ENCODE results near the gene NUP35.
"Not testable (repeated sequence)": the region's sequence is repeated elsewhere in the genome, so short reads cannot be mapped to it uniquely, and the experiment has no call there.

The NUP35 gene

GRCh38 chr2:183149489-183149888, 25.2 kb downstream of the NUP35 start:
- DNase-seq = no peak

DNA sequence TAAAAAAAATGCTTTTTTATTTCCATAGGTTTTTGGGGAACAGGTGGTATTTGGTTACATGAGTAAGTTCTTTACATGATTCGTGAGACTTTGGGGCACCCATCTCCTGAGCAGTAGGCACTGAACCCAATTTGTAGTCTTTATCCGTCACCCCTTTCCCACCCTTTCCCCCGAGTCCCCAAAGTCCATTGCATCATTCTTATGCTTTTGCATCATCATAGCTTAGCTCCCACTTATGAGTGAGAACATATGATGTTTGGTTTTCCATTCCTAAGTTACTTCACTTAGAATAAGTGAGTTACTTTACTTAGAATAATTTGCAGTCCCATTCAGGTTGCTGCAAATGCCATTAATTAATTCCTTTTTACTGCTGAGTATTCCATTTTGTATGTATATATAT, 28.0 kb downstream of the NUP35 start:
- DNase-seq = not testable (repeated sequence)

- DNase-seq = no peak
These were observed 29.7 kb downstream of the NUP35 start for GRCh38 chr2:183153967-183154366.

GRCh38 chr2:183154772-183155171, 30.5 kb downstream of the NUP35 start:
- not testable (repeated sequence) for DNase-seq

- no peak for DNase-seq
These were observed 32.9 kb downstream of the NUP35 start for GRCh38 chr2:183157131-183157530.

DNA sequence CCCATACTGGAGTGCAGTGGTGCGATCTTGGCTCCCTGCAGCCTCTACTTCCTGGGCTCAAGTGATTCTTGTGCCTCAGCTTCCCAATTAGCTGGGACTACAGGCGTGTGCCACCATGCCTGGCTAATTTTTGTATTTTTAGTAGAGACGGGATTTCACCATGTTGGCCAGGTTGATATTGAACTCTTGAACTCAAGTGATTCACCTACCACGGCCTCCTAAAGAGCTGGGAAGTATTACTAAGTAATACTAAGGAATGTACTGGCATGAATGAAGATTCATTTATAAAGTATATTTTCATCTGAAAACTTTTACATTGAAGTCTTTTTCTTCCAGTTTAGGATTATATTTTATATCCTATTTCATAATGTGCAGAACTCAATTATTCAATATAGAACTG, 38.1 kb downstream of the NUP35 start:
- DNase-seq = no peak

DNA sequence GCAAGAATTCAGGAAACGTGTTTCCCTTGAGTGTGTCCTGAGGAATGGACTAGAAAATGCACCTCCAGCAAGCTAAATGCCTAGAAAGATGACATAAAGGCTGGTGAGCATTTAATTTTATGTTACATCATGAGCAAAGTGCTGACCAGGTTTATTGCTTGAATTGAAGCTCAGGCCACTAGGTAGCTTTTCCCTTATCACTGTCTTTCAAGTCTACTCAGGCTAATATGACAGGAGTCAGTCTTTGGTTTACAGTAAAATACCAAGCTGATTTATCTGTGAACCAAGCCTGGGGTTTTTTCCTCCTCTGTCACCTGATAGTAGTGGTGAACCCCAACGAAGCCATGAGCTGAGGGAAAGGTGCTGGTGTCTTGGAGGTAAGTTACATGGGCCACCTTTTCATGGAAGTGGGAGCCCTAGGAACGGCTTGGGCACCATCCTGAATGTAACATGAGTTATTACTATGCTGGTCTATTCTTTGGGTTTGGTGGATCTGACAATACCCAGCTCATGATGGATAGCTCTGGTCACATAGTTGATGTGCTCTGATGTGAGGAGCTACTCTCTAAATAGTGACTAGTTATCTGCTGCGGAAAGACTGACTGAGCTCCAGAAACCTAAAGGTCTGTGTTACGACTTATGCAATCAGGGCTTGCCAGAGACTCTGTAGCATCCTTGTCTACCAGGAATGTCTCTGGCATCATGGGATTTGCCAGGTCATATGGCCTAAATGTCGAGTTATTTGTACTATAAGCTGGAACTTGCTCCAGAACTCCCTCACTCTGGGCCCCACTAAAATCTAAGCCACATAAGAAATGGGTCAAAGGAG, 39.8 kb downstream of the NUP35 start:
- no peak for DNase-seq

DNA sequence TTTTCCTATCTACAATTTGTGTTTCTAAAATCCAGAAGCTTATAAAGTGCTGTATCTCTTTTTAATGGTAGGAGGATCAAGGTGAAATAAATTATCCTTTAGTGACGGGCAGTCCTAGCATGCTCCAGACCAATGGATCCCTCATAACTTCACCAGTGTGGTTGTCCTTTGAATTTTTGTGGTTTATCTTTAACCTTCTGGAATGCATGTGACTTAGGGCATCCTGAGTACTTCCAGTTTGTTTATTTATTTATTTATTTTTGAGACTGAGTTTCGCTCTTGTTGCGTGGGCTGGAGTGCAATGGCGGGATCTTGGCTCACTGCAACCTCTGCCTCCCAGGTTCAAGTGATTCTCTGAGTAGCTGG, 40.4 kb downstream of the NUP35 start:
- no peak for DNase-seq

DNA sequence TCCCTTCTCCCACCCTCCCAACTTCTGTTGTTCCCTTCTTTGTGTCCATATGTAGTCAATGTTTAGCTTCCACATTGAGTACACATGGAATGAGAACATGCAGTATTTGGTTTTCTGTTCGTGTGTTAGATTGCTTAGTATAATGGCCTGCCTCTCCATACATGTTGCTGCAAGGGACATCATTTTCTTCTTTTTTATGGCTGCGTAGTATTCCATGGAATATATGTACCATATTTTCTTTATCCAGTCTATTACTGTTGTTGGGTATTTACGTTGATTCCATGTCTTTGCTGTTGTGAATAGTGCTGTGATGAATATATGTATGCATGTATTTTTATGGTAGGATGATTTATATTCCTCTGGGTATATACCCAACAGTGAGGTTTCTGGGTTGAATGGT, 42.0 kb downstream of the NUP35 start:
- no peak for DNase-seq

GRCh38 chr2:183166976-183167375, 42.7 kb downstream of the NUP35 start:
- DNase-seq = not testable (repeated sequence)

DNA sequence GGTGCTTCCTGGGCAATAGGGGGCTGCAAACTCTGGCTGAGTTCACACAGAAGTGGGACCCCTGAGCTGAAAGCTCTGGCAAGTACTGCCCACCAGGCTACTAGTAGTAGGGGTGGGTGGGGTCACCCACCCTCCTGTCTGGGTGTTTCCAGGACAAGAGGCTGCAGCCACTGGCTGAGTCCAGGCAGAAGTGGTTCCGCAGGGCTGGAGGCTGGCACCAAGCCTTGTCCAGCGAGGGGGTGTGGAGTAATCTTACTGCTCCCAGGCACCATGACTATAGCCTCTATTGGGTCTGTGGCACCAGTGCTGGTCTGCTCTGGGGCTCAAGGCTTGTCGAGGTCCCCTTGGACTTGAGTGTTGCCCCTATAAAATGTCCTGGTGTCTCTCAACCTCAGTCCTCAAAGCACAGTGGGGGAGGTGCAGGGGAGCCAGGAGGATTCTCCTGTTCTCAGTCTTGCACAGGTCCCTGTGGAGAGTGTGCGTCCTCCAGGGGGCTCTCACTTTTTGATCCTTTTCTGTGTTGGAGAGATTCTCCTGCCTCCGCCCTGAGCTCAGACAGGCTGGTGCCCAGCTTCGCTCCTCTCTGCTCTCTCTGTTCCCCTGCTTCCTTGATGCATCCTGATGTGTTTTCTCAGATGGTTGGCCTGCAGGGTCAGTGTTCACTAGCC, 48.1 kb downstream of the NUP35 start:
- DNase-seq = no peak

- DNase-seq = no peak
These were observed 54.9 kb downstream of the NUP35 start for GRCh38 chr2:183179156-183179555.

DNA sequence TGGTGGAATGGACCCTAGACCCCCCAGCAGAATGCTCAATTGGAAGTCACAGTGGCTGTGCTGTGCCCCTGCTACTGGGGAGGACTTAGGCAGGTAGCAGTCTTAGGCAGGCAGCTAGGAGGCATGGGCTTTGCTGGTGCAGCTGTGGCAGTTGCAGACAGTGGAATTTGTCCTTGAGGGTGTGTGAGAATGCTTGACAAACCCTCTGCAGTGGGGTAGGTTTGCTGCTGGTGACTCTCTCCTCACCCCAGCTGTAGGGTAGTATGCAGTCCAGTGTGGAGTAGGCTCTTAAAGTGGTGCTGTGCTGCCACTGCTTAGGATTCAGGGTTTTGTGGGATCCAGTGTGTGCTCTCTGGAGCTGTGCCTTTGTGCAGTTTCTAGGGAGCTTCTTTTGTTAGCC, 61.3 kb downstream of the NUP35 start:
- DNase-seq = no peak

DNA sequence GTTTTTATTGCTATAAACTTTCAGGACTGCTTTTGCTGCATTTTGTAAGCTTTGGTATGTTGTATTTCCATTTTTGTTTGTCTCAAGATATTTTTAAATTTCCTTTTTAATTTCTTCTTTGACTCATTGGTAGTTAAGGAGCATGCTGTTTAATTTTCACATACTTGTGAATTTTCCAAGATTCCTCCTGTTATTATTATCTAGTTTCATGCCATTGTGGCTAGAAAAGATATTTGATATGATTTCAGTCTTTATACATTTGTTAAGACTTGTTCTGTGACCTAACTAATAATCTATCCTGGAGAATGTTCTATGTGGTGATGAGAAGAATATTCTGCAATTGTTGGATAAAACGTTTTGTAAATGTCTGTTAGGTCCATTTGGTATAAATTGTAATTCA, 62.1 kb downstream of the NUP35 start:
- no peak for DNase-seq

DNA sequence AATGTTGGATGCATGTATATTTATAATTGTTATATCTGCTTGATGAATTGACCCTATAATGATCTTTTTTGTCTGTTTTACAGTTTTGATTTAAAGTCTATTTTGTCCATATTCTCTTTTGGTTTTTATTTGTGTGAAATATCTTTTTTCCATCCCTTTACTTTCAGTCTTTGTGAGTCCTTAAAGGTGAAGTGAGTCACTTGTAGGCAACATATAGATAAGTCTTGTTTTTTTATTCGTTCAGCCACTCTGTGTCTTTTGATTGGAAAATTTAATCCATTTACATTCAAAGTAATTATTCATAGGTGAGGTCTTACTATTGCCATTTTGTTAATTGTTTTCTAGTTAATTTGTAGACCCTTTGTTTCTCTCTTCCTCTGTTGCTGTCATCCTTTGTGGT, 62.5 kb downstream of the NUP35 start:
- DNase-seq = no peak

GRCh38 chr2:183192343-183192742, 68.1 kb downstream of the NUP35 start:
- DNase-seq = no peak

DNA sequence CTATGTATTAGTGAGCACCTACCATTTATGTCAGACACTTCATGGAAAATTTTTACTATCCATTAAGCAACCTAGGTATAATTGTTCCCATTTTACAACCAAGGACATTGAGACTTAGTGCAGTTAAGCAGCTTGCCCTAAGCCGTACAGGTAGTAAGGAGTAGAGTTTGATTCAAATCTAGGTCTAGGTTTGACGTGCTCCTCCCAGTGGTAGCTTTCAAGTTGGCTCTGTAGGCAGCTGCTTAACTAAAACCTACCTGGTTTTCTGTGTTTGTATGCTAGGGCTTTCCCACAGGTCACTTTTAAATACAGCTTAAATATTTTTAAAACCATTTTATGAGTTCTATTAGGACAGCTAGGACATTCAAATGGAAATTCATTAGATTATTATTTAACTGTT, 69.7 kb downstream of the NUP35 start:
- no peak for DNase-seq

GRCh38 chr2:183195397-183195796, 71.2 kb downstream of the NUP35 start:
- no peak for DNase-seq

GRCh38 chr2:183195998-183196409, 71.8 kb downstream of the NUP35 start:
- no peak for DNase-seq

GRCh38 chr2:183204397-183204796, 80.2 kb downstream of the NUP35 start:
- DNase-seq = no peak

GRCh38 chr2:183207110-183207509, 82.9 kb downstream of the NUP35 start:
- no peak for DNase-seq

DNA sequence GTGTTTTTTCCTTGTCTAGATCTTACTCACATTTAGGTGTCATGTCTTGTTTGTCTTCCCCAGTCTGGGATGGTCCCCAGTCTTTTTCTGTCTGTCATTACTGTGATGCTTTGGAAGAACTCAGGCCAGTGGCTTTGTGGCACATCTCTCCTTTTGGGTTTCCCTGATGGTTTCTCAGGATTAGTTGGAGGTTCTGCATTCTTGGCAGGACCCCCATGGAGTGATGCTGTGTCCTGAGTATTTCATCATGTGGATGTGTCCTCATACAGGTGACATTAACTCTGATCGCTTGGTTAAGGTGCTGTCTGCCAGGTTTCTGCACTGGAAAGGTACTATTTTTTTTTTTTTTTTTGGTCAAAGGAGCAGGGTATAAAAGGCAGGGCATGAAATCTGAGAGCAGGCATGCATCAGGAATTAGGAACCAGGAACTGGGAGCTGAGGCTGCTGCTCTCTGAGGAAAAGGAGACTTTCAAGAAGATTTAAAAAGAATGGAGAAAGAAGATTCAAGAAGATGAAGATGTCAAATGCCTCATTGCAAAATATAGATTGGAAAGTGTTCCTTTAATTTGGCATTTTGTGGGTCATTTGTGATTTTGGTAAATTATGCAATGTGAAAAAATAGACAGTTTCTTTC, 85.3 kb downstream of the NUP35 start:
- DNase-seq = no peak
